OCI-LY7 (cell line): ENCODE data around the gene STX12.

Experiments used
- EZH2phosphoT487 ChIP-seq: fragments of 200-600 bp; sonication (generic); IDR thresholded peaks from 2 replicates; pipeline ENCODE4 v1.6.1; 2018; ENCODE audit warnings: low read depth, borderline replicate concordance, mild to moderate bottlenecking, mixed run types, antibody characterized with exemption, low read length, moderate library complexity, mixed read lengths
- TF ChIP-seq, protein P1 (sequence below): fragments of 200-600 bp; sonication (generic); conservative IDR thresholded peaks from 2 replicates; pipeline ENCODE4 v1.5.1; 2014; ENCODE audit warnings: mild to moderate bottlenecking, antibody characterized with exemption, low read length, moderate library complexity, mixed read lengths

- TF ChIP-seq EZH2phosphoT487, result no peak
- TF ChIP-seq, protein P1, sequence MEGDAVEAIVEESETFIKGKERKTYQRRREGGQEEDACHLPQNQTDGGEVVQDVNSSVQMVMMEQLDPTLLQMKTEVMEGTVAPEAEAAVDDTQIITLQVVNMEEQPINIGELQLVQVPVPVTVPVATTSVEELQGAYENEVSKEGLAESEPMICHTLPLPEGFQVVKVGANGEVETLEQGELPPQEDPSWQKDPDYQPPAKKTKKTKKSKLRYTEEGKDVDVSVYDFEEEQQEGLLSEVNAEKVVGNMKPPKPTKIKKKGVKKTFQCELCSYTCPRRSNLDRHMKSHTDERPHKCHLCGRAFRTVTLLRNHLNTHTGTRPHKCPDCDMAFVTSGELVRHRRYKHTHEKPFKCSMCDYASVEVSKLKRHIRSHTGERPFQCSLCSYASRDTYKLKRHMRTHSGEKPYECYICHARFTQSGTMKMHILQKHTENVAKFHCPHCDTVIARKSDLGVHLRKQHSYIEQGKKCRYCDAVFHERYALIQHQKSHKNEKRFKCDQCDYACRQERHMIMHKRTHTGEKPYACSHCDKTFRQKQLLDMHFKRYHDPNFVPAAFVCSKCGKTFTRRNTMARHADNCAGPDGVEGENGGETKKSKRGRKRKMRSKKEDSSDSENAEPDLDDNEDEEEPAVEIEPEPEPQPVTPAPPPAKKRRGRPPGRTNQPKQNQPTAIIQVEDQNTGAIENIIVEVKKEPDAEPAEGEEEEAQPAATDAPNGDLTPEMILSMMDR, result no peak
Measured at GRCh38 chr1:27745466-27745865, 27.6 kb upstream of the STX12 start.
